ENCODE results near the gene ABHD2.
"Not testable (repeated sequence)": the region's sequence is repeated elsewhere in the genome, so short reads cannot be mapped to it uniquely, and the experiment has no call there.

ABHD2 gene

DNA sequence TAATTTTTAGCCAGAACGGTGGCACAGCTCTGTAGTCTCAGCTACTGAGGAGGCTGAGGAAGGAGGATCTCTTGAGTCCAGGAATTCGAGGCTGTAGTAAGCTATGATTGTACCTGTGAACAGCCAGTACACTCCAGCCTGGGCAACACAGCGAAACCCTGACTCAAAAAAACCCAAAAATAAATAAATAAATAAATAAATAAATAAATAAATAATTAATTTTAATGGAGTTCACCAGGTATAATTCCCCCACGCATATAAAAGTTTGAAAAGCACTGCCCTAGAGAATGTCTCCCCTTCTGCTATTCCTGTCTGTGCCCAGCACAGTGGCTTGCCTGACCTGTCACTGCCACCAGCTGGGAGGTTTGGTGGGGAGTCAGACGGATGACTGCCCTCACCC is 137.3 kb downstream of the ABHD2 start:
- DNase-seq (ENCODE audit: low read depth in 2 of 2): no peak

DNA sequence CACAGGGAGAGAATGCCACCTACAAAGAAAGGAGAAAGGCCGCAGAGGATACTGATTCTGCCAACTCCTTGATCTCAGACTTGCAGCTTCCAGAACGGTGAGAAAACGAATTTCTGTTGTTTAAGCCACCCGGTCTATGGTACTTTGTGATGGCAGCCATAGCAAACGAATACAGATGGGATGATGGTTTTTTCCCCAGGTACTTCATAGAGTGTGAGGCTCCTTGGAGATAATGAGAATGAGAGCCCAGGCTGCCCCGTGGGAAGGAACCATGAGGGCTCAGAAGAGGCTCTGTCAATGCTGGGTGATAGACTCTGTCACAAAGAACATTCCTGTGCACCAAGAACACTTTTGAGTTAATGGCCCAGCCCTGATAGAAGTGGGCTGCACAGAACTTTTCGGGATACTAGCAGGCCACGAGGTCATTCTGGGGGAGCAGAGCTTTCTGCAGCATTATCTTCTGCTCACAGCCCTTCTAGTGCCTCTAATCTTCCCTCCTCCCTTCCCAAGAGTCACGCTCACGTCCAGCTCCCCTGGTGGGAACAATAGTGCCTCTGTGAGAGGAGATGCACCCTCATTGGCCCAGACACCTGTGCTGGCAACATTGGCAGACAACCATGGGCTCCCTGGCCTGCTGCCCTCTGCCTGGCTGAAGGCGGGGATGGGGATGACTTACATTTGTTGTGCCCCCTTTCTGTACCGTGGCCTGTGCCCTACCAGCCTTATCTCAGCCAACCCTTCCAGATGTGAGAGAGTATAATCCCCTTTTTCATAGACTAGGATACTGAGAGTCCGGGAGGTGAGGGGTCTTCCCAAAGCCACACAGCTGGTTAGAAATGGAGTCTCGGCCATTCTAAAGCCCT is 138.3 kb downstream of the ABHD2 start:
- no peak for DNase-seq (ENCODE audit: low read depth in 2 of 2)

DNA sequence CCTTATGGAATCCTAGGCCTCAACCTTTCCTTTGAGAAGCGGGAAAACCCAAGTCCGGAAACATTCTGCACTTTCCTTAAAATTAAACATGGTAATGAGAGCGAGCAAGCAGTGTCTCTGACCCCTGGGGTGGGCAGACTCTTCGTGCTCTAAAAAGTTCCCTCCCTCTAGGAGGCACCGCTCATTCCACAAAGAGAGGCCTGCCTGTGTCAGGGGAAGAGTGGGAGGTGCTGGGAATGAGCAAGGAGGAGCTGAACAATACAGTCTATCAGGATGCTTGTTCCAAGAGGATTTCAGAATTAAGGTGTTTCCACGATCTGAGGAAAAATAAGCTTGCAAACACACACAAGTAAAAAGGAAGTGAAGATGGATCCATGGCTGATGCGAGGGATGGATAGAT is 139.2 kb downstream of the ABHD2 start:
- no peak for DNase-seq (ENCODE audit: low read depth in 2 of 2)

DNA sequence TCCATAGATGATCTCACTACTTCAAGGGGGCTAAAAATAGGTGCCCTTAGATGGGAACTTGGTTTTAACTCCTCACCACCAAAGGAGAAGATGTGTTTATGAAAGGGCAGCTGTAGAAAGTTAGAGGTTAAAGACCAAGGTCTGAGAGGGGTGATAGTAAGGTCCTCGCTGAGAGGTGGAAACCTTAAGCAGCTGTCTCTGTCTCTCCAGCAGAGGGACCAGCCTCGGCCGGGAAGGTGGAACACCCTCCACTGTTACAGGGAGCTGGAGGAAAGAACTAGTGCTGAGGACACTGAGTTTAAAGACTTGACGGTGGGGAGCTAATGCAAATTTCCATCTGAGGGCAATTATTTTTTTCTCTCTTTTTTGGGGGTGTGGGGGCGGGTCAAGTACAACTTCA is 142.0 kb downstream of the ABHD2 start:
- DNase-seq (ENCODE audit: low read depth in 2 of 2): no peak

DNA sequence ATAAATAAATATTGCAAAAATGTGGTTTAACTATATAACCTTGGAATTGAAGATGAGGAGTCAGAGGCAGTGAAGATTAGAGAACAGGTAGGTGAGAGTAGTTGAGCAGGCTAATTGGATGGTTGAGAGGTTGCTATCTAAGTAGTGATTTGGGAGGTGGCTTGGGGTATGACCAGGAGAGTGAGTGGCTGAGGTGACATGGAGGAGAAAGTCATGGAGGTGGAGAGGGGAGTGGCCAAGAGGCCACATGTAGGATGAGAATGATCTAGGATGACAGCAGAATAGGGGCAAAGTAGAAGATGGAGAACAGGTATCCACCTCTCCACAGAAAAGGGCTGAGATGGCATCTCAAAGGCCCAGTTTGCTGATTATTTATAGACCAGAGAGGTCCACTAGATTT is 143.6 kb downstream of the ABHD2 start:
- DNase-seq (ENCODE audit: low read depth in 2 of 2): no peak

DNA sequence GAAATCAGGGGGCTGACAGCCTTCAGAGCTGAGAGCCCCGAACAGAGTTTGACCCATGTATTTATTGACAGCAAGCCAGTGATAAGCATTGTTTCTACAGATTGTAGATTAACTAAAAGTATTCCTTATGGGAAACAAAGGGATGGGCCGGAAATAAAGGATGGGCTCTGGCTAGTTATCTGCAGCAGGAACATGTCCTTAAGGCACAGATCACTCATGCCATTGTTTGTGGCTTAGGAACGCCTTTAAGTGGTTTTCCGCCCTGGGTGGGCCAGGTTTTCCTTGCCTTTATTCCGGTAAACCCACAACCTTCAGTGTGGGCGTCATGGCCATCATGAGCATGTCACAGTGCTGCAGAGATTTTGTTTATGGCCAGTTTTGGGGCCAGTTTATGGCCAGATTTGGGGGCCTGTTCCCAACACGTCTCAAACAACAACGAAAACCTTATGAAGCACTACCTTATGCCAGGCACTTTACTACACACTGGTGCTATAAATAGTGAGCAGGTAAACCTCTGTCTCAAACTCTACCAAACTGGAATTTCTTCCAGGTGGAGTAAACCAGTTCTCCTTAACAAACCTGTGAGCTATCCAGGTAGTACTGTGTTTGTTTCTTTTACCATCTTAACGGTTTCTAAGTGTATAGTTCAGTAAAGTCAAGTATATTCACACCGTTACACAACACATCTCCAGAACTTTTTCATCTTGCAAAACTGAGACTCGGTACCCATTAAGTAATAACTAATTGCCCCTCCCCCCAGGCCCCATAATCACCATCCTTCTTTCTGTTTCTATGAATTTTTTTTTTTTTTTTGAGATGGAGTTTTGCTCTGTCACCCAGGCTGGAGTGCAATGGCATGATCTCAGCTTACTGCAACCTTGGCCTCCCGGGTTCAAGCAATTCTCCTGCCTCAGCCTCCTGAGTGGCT is 151.9 kb downstream of the ABHD2 start:
- DNase-seq (ENCODE audit: low read depth in 2 of 2): not testable (repeated sequence)

DNA sequence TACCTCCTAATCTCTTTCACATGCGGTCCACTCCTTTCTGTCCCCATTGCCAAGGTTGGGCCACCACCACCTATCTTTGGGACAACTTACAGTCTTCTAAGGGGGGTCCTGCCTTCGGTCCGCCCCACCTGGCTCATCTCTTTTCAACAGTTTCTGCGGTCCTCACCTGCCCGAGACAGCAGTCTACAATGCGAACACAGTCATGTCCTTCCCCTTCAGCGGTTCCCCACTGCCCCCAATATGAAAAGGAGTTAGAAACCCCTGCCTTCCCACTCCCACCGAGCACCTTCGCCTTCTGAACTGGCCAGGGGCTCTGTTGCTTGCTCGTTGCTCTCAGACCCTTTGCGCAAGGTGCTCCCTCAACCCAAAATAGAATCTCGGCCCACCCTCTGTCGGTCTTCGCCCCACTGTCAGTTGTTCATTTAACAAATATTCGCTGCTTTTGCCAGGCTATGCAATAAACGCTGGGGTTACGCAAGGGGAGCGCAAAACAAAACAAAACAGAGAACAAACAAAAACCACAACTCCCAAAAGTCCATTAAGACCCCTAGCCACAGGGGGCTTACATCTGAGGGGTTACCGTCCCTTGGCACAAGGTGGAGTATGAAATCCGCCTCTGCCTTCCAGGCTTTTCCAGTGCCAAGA is 154.9 kb downstream of the ABHD2 start:
- DNase-seq (ENCODE audit: low read depth in 2 of 2): no peak

DNA sequence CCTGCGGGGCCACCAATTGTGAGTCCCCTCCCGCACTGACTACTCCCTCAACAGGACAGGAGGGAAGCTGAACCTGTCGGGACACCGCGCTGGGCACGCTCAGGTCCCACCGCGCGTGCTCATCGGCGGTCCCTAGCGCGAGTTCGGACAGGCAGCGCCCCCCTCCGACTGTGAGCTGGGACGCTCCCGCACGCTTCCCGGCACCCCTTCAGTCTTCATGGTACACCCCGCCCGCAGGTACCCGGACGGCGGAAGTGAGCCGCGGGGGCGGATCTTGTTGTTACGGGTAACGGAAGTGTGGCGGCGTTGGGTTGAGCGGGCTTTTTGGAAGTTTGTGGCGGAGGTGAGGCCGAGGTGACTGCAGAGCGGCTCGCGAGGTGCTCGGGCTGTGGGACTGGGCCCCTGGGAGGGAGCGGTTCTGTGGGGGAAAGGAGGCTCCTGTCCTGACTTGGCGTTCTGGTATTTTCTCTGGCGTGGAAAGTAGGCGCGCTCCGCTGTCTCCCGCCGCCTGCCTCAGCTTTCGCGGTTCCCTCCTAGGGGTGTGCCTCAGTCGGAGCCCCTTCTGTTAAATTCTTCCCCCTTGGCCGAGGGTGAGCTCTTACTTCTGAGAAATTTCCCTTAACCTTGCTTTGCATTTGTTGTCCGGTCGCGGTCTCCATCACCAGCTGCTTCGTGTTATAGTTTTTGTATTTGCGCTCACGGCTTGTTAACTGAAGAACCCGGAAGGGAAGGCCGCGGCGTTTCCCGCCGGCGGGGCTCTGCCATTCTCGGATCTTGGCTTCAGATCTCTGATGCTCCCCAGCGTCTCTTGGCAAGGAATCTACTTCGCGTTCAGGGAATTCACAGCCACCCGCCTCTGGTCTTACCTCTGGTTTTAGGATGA is 155.7 kb downstream of the ABHD2 start, which contains the start of gene FANCI:
Gene FANCI, plus strand, starts transcription at position 289 of the 883 bp plus-strand sequence. CDS start 3,669 bp downstream, outside the sequence.
- peak; percentile 97 to 98 for DNase-seq (ENCODE audit: low read depth in 2 of 2)

DNA sequence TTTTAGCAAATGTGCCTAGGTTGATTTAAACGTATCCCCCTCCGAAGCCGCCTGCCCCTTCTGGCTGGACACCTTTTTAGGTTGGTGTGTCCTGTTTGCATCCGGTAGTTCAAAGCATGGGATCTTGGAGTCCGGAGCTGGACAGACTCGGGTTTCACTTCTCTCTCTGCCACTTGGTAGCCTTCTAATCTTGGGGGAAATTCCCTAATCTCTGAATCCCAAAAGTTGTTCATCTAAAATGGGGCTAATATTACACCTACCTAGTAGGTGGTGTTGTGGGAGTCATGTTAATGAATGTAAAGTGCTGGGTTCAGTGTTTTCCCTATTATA is 156.3 kb downstream of the ABHD2 start:
- no peak for DNase-seq (ENCODE audit: low read depth in 2 of 2)

DNA sequence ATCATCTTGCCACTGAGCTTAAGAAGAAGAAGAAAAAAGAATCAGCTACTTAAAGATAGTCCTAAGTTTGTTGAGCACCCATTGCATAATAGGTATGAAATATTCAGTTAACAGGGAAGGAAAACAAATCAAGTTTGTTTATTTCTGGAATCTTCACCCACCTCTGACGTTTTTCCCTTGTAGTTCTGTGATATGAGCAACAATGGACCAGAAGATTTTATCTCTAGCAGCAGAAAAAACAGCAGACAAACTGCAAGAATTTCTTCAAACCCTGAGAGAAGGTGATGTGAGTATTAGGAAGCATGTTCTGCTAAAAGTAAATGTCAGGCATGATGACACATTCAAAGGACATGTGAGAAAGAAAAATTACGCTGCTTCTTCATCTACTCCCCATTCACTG is 159.2 kb downstream of the ABHD2 start:
- DNase-seq (ENCODE audit: low read depth in 2 of 2): no peak

DNA sequence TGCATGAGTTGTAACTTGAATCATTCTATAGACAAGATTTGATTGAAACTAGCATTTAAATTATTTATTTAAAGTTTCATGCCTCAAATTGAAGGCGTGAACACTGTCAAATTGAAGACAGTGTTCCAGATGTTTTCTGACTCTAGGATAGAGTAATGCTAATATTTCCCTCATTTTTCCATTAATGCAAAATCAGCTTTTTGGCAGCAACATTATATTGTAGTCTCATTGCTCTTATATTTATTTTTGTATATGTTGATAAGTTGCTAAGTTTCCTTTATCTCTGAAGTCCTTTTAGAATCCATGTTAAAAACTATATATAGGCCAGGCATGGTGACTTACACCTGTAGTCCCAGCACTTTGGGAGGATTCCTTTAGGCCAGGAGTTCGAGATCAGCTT is 160.3 kb downstream of the ABHD2 start:
- no peak for DNase-seq (ENCODE audit: low read depth in 2 of 2)

DNA sequence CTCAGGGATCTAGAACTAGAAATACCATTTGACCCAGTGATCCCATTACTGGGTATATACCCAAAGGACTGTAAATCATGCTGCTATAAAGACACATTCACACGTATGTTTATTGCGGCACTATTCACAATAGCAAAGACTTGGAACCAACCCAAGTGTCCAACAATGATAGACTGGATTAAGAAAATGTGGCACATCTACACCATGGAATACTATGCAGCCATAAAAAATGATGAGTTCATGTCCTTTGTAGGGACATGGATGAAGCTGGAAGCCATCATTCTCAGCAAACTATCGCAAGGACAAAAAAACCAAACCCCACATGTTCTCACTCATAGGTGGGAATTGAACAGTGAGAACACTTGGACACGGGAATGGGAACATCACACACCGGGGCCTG is 161.9 kb downstream of the ABHD2 start:
- not testable (repeated sequence) for DNase-seq (ENCODE audit: low read depth in 2 of 2)
